ENCODE results near the gene LENG1.

Gene LENG1

GRCh38 chr19:54151362-54152035 lies 8.0 kb downstream of the LENG1 start:
- Histone ChIP-seq H3K4me2 (no peak overlapping the region), H3K4me1 (ENCODE audit: low read depth, poor library complexity, severe bottlenecking) (peaks cover 5% of the 10 kb centered on the region), H2AFZ (ENCODE audit: low read depth) (no peak overlapping the region), H3K36me3 (ENCODE audit: insufficient read depth) (0 out of 2 replicates have a peak, but pooled peaks cover 3% of the 10 kb centered on the region), H3K79me2 (ENCODE audit: insufficient read depth, low read depth) (no peaks in the 10 kb centered on the region), H3K27me3 (ENCODE audit: insufficient read depth, low read depth) (no peaks in the 10 kb centered on the region), H3K9ac (no peak overlapping the region), H4K20me1 (ENCODE audit: insufficient read depth) (no peaks in the 10 kb centered on the region), H3K27ac (no peak overlapping the region), H3K4me3 (IDR thresholded peaks at IDR 0.05; ENCODE audit: insufficient read depth, low read depth, low read length) (no peak overlapping the region)
- TF ChIP-seq CTCF (conservative IDR thresholded peaks at IDR 0.05; ENCODE audit: low read depth, low read length): no peak

- Histone ChIP-seq H3K36me3 (ENCODE audit: insufficient read depth) (peaks cover 5% of the 10 kb centered on the region; the same call in 1 of the 2 replicates), H3K4me1 (ENCODE audit: low read depth, poor library complexity, severe bottlenecking) (peaks cover 1% of the 10 kb centered on the region), H3K27me3 (ENCODE audit: insufficient read depth, low read depth) (no peaks in the 10 kb centered on the region; the same call in 1 of the 2 replicates), H3K4me3 (IDR thresholded peaks at IDR 0.05; ENCODE audit: insufficient read depth, low read depth, low read length) (no peak overlapping the region), H3K9ac (no peak overlapping the region), H3K79me2 (ENCODE audit: insufficient read depth, low read depth) (no peaks in the 10 kb centered on the region), H2AFZ (ENCODE audit: low read depth) (no peak overlapping the region), H3K4me2 (no peak overlapping the region), H4K20me1 (ENCODE audit: insufficient read depth) (no peaks in the 10 kb centered on the region), H3K27ac (no peak overlapping the region)
- TF ChIP-seq CTCF (conservative IDR thresholded peaks at IDR 0.05; ENCODE audit: low read depth, low read length): no peak
Observed at GRCh38 chr19:54149021-54149812, 10.3 kb downstream of the LENG1 start.

- Histone ChIP-seq H3K27me3 (ENCODE audit: insufficient read depth, low read depth) (no peaks in the 10 kb centered on the region; the same call in 1 of the 2 replicates), H3K4me2 (no peak overlapping the region), H3K4me3 (IDR thresholded peaks at IDR 0.05; ENCODE audit: insufficient read depth, low read depth, low read length) (no peak overlapping the region), H3K4me1 (ENCODE audit: low read depth, poor library complexity, severe bottlenecking) (no peaks in the 10 kb centered on the region), H4K20me1 (ENCODE audit: insufficient read depth) (no peaks in the 10 kb centered on the region), H3K36me3 (ENCODE audit: insufficient read depth) (peaks cover 3% of the 10 kb centered on the region; the same call in 1 of the 2 replicates), H3K27ac (no peak overlapping the region), H3K79me2 (ENCODE audit: insufficient read depth, low read depth) (no peaks in the 10 kb centered on the region), H2AFZ (ENCODE audit: low read depth) (no peak overlapping the region), H3K9ac (no peak overlapping the region)
- no peak for TF ChIP-seq CTCF (conservative IDR thresholded peaks at IDR 0.05; ENCODE audit: low read depth, low read length)
Observed at GRCh38 chr19:54148158-54148557, 11.4 kb downstream of the LENG1 start.

GRCh38 chr19:54147676-54148075 lies 11.8 kb downstream of the LENG1 start:
- Histone ChIP-seq H3K79me2 (ENCODE audit: insufficient read depth, low read depth) (peaks cover 3% of the 10 kb centered on the region; the same call in 1 of the 2 replicates), H3K36me3 (ENCODE audit: insufficient read depth) (peaks cover 3% of the 10 kb centered on the region; the same call in 1 of the 2 replicates), H3K27ac (no peak overlapping the region), H3K27me3 (ENCODE audit: insufficient read depth, low read depth) (no peaks in the 10 kb centered on the region; the same call in 1 of the 2 replicates), H3K4me2 (no peak overlapping the region), H4K20me1 (ENCODE audit: insufficient read depth) (no peaks in the 10 kb centered on the region), H3K9ac (no peak overlapping the region), H2AFZ (ENCODE audit: low read depth) (no peak overlapping the region), H3K4me3 (IDR thresholded peaks at IDR 0.05; ENCODE audit: insufficient read depth, low read depth, low read length) (no peak overlapping the region), H3K4me1 (ENCODE audit: low read depth, poor library complexity, severe bottlenecking) (no peaks in the 10 kb centered on the region)
- TF ChIP-seq CTCF (conservative IDR thresholded peaks at IDR 0.05; ENCODE audit: low read depth, low read length): no peak
